ENCODE measurements around the gene IL12RB1.

- TF ChIP-seq CTCF (IDR thresholded peaks at IDR 0.05) (no peak), POLR2AphosphoS5 (IDR thresholded peaks at IDR 0.05) (no peak), POLR2A (IDR thresholded peaks at IDR 0.05) (no peak)
Measured at GRCh38 chr19:18126097-18126496, 39.4 kb upstream of the IL12RB1 start.

All from stomach (tissue), 4 donors.